ENCODE data around the gene HYAL3.
"Not testable (repeated sequence)": the region's sequence is repeated elsewhere in the genome, so short reads cannot be mapped to it uniquely, and the experiment has no call there.

The HYAL3 gene

DNA sequence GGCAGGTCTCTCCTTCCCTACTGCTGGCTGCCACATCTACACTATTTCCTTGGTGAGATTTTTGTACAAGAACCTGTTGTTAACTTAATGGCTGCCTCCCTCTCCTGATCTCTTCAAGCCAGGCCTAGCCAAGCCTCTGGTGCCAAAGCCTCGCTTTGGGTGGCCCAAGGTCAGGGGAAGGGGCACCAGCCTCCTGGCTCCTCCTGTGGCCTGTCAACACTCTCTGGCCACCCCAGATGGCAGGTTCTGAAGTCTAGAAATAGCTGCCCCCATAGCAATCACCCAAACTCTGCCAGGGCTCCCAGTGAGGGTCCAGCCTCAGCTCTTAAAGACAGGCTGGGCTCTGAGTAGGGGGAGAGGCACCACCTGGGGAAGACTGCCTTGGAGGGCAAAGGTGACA lies 11.9 kb downstream of the HYAL3 start:
- TF ChIP-seq, protein P1, sequence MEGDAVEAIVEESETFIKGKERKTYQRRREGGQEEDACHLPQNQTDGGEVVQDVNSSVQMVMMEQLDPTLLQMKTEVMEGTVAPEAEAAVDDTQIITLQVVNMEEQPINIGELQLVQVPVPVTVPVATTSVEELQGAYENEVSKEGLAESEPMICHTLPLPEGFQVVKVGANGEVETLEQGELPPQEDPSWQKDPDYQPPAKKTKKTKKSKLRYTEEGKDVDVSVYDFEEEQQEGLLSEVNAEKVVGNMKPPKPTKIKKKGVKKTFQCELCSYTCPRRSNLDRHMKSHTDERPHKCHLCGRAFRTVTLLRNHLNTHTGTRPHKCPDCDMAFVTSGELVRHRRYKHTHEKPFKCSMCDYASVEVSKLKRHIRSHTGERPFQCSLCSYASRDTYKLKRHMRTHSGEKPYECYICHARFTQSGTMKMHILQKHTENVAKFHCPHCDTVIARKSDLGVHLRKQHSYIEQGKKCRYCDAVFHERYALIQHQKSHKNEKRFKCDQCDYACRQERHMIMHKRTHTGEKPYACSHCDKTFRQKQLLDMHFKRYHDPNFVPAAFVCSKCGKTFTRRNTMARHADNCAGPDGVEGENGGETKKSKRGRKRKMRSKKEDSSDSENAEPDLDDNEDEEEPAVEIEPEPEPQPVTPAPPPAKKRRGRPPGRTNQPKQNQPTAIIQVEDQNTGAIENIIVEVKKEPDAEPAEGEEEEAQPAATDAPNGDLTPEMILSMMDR (IDR thresholded peaks at IDR 0.05; ENCODE audit: low read depth, low read length), result no peak
- no peak overlapping the region for H3K4me3 ChIP-seq (ENCODE audit: low read depth, low read length)

DNA sequence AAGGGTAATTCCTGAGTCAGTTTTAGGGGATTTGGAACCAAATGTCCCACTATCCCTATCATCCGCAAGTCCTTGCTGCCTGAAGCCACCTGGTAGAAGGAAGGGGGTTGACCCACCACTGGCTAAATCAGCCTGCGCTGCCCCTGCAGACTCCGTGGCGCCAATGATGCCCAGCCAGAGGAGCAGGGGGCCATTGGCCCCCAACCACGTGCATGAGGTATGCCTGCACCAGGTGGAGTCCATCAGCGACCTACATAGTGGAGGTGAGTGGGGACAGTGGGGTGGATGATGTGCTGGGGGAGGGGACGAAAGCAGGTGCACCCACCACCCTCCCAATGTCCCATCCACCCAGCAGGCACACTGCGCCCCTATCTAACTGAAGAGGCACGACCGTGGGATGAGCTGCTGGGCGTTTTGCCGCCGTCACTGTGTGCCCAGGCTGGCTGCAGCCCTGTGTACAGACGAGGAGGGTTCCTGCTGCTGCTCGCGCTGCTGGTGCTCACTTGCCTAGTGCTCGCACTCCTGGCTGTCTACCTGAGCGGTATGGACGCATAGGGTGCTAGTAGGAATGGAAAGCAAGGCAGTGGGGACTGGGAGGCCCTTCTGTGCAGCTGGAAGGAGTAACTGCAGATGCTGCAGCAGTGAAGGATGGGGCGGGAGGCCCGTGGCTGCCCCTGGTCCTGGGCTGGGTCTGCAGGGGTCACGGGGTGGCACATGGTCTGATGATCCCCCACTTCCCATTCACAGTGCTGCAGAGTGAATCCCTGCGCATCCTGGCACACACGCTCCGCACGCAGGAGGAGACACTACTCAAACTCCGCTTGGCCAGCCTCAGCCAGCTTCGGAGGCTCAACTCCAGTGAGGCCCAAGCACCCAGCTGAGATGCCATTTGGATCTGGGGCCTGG lies 12.6 kb downstream of the HYAL3 start:
- no peak overlapping the region for H3K4me3 ChIP-seq (ENCODE audit: low read depth, low read length)
- TF ChIP-seq, protein P1 (IDR thresholded peaks at IDR 0.05; ENCODE audit: low read depth, low read length), result no peak

DNA sequence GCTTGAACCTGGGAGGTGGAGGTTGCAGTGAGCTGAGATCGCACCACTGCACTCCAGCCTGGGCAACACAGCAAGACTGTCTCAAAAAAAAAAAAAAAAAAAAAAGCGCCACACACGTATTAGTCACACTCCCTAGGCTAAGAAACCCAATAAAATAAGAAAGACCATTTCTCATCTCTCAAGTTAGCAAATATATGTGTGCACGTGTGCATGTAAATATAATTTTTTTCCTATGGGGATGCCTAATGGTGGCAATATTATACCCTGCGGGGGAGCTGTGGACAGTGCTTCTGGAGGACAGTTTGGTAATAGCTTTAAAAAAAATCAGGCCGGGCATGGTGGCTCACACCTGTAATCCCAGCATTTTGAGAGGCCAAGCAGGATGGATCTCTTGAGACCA lies 15.1 kb downstream of the HYAL3 start:
- H3K4me3 ChIP-seq (ENCODE audit: low read depth, low read length), result not testable (repeated sequence)

- H3K4me3 ChIP-seq (ENCODE audit: low read depth, low read length), result no peak overlapping the region
- TF ChIP-seq, protein P1 (IDR thresholded peaks at IDR 0.05; ENCODE audit: low read depth, low read length), result no peak
These were observed 19.8 kb downstream of the HYAL3 start for GRCh38 chr3:50279255-50280016.

- TF ChIP-seq, protein P1 (IDR thresholded peaks at IDR 0.05; ENCODE audit: low read depth, low read length), result no peak
- no peak within 1 kb of the TSS for H3K4me3 ChIP-seq (ENCODE audit: low read depth, low read length)
These were observed 20.4 kb downstream of the HYAL3 start, which contains the start of gene LSMEM2 for GRCh38 chr3:50278880-50279224. Gene LSMEM2 (plus strand): TSS chr3:50279087. CDS start chr3:50279114, 27 bp downstream.

GRCh38 chr3:50278123-50278879 lies 20.9 kb downstream of the HYAL3 start:
- TF ChIP-seq, protein P1 (IDR thresholded peaks at IDR 0.05; ENCODE audit: low read depth, low read length), result no peak
- H3K4me3 ChIP-seq (ENCODE audit: low read depth, low read length), result no peak overlapping the region

DNA sequence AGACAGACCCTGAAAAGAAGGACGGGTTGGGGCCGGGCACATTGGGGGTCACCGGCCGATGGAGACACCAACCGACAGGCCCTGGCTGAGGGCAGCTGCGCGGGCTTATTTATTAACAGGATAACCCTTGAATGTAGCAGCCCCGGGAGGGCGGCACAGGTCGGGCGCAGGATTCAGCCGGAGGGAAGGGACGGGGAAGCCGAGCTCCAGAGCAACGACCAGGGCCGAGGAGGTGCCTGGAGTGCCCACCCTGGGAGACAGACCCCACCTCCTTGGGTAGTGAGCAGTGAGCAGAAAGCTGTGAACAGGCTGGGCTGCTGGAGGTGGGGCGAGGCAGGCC lies 22.5 kb downstream of the HYAL3 start:
- TF ChIP-seq, protein P1 (IDR thresholded peaks at IDR 0.05; ENCODE audit: low read depth, low read length), result no peak
- H3K4me3 ChIP-seq (ENCODE audit: low read depth, low read length), result no peak overlapping the region
